ENCODE data around the gene HPCAL1.
A peak's percentile ranks its signal among the peaks of the same experiment; 100 is the strongest.

DNA sequence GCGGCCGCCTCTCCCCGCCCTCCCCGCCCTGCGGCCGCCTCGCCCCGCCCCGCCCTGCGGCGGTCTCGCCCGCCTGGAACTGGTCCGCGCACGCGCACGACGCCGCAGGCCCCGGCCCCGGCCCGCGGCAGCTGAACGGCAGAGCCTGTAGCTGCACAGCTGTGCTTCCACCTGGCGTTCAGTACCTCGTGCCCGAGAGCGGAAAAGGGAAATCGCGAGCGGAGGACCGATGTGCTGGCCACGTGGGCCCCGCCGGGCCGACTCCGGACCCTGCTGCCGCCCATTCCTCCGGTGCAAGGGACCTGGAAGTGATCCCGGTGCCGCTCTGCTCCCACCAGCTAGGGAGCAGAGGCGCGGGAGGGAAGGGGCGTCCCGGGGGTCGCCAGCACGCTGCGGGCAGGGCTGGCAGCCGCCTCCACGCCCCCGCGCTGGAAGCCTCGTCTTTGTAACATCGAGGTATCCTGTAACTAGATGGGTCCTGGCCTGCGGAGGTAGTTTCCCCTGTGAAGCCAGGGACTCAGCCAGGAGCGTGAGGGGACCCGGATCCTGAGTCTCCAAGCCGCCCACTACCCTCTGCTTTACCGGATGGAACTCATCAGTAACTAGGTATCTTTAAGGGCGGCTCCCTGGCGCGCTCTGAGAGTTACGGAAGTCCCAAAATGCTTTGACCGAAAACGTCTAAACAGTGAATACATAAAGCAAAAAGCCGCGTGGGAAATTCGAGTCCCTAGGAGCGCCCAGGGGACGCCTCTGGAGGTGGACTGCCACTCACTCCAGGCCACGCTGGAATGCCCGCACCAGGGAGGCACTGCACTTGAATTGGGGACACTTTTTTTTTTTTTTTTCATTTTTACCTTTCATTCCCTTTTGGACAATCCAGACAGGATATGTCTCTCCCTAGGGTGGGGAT lies 146.1 kb downstream of the HPCAL1 start:
- TF ChIP-seq, protein P1, sequence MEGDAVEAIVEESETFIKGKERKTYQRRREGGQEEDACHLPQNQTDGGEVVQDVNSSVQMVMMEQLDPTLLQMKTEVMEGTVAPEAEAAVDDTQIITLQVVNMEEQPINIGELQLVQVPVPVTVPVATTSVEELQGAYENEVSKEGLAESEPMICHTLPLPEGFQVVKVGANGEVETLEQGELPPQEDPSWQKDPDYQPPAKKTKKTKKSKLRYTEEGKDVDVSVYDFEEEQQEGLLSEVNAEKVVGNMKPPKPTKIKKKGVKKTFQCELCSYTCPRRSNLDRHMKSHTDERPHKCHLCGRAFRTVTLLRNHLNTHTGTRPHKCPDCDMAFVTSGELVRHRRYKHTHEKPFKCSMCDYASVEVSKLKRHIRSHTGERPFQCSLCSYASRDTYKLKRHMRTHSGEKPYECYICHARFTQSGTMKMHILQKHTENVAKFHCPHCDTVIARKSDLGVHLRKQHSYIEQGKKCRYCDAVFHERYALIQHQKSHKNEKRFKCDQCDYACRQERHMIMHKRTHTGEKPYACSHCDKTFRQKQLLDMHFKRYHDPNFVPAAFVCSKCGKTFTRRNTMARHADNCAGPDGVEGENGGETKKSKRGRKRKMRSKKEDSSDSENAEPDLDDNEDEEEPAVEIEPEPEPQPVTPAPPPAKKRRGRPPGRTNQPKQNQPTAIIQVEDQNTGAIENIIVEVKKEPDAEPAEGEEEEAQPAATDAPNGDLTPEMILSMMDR (conservative IDR thresholded peaks at IDR 0.05; ENCODE audit: low read depth in 2 of 2) = 0 out of 4 replicates have a peak, but pooled peaks of 1 of the 2 experiments have one; percentile 15
- no peak for TF ChIP-seq EZH2phosphoT487 (IDR thresholded peaks at IDR 0.05; ENCODE audit: unreplicated experiment)
- TF ChIP-seq POLR2AphosphoS5 (IDR thresholded peaks at IDR 0.05; ENCODE audit: low read depth) = peak; percentile 76
- TF ChIP-seq CREB1 (CRISPR knock-in tag; IDR thresholded peaks at IDR 0.05; ENCODE audit: low read depth) = 0 out of 2 replicates have a peak, but pooled peaks have one; percentile 4
- TF ChIP-seq, protein P2, sequence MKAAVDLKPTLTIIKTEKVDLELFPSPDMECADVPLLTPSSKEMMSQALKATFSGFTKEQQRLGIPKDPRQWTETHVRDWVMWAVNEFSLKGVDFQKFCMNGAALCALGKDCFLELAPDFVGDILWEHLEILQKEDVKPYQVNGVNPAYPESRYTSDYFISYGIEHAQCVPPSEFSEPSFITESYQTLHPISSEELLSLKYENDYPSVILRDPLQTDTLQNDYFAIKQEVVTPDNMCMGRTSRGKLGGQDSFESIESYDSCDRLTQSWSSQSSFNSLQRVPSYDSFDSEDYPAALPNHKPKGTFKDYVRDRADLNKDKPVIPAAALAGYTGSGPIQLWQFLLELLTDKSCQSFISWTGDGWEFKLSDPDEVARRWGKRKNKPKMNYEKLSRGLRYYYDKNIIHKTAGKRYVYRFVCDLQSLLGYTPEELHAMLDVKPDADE (IDR thresholded peaks at IDR 0.05) = 0 out of 2 replicates have a peak, but pooled peaks have one; percentile 33
- TF ChIP-seq, protein P3, sequence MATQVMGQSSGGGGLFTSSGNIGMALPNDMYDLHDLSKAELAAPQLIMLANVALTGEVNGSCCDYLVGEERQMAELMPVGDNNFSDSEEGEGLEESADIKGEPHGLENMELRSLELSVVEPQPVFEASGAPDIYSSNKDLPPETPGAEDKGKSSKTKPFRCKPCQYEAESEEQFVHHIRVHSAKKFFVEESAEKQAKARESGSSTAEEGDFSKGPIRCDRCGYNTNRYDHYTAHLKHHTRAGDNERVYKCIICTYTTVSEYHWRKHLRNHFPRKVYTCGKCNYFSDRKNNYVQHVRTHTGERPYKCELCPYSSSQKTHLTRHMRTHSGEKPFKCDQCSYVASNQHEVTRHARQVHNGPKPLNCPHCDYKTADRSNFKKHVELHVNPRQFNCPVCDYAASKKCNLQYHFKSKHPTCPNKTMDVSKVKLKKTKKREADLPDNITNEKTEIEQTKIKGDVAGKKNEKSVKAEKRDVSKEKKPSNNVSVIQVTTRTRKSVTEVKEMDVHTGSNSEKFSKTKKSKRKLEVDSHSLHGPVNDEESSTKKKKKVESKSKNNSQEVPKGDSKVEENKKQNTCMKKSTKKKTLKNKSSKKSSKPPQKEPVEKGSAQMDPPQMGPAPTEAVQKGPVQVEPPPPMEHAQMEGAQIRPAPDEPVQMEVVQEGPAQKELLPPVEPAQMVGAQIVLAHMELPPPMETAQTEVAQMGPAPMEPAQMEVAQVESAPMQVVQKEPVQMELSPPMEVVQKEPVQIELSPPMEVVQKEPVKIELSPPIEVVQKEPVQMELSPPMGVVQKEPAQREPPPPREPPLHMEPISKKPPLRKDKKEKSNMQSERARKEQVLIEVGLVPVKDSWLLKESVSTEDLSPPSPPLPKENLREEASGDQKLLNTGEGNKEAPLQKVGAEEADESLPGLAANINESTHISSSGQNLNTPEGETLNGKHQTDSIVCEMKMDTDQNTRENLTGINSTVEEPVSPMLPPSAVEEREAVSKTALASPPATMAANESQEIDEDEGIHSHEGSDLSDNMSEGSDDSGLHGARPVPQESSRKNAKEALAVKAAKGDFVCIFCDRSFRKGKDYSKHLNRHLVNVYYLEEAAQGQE (IDR thresholded peaks at IDR 0.05; ENCODE audit: unreplicated experiment) = no peak
- peak; percentile 9 for TF ChIP-seq EZH2 (IDR thresholded peaks at IDR 0.05; ENCODE audit: low read depth, unreplicated experiment)
- no peak for TF ChIP-seq JUNB (IDR thresholded peaks at IDR 0.05; ENCODE audit: unreplicated experiment)
- TF ChIP-seq STAT1 (IDR thresholded peaks at IDR 0.05; ENCODE audit: unreplicated experiment) = no peak

Measured in GM23338 (cell line).